ENCODE results near the gene IL6. TPM values are rescaled to one million over a fixed set of nuclear protein-coding genes. Genes with fewer than 3 reads are reported as not detected.
"Not testable (repeated sequence)": the region's sequence is repeated elsewhere in the genome, so short reads cannot be mapped to it uniquely, and the experiment has no call there.

The IL6 gene
- total and polyA plus RNA-seq, 9 of the 15 experiments (the other 6 are each of a cell fraction or from before 2014, with no cell fraction given) = 0.76 to 2.9 (median 1.5) TPM

DNA sequence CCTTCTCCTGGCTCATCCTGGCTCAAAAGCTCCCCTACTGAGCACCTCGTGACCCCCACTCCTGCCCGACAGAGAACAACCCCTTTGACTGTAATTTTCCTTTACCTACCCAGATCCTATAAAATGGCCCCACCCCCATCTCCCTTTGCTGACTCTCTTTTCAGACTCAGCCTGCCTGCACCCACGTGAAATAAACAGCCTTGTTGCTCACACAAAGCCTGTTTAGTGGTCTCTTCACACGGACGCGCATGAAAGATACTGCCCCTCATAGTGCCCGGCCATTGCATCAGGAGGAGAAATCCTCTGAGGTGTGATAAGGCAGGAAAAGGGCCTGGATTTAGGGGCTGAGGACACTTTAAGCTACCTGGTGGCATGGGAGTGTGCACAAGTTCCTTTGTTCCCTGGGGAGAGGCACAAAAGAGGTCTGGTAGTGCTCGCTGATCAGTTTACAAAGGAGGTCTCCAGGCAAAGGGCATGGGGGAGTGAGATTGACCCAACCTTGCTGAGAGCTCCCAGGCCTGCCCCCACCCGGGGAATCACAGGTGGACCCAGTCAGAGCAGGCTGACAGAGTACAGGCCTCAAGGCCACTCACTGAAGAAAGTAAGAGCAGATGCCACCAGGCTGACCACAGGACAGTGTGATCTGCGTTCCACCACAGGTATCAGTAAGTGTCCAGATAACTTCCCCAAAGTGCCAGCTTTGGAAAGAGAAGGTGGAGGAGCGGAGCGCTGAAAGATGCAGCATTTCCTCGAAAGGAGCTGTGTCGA is 17.8 kb upstream of the IL6 start (continued):
- TF ChIP-seq ZBTB11 (CRISPR knock-in tag; IDR thresholded peaks at IDR 0.05) (0 out of 6 replicates have a peak, but pooled peaks of 1 of the 3 experiments have one; percentile 37), ATF3 (IDR thresholded peaks at IDR 0.05) (peak; percentile 34; the same call in 1 of the 2 replicates), ZNF165 (CRISPR knock-in tag; IDR thresholded peaks at IDR 0.05; ENCODE audit: borderline replicate concordance) (peak; percentile 37; the same call in 1 of the 2 replicates), ZNF76 (CRISPR knock-in tag; IDR thresholded peaks at IDR 0.05; ENCODE audit: borderline replicate concordance) (peak; percentile 11; the same call in 1 of the 2 replicates)
- TF ChIP-seq, protein P1, sequence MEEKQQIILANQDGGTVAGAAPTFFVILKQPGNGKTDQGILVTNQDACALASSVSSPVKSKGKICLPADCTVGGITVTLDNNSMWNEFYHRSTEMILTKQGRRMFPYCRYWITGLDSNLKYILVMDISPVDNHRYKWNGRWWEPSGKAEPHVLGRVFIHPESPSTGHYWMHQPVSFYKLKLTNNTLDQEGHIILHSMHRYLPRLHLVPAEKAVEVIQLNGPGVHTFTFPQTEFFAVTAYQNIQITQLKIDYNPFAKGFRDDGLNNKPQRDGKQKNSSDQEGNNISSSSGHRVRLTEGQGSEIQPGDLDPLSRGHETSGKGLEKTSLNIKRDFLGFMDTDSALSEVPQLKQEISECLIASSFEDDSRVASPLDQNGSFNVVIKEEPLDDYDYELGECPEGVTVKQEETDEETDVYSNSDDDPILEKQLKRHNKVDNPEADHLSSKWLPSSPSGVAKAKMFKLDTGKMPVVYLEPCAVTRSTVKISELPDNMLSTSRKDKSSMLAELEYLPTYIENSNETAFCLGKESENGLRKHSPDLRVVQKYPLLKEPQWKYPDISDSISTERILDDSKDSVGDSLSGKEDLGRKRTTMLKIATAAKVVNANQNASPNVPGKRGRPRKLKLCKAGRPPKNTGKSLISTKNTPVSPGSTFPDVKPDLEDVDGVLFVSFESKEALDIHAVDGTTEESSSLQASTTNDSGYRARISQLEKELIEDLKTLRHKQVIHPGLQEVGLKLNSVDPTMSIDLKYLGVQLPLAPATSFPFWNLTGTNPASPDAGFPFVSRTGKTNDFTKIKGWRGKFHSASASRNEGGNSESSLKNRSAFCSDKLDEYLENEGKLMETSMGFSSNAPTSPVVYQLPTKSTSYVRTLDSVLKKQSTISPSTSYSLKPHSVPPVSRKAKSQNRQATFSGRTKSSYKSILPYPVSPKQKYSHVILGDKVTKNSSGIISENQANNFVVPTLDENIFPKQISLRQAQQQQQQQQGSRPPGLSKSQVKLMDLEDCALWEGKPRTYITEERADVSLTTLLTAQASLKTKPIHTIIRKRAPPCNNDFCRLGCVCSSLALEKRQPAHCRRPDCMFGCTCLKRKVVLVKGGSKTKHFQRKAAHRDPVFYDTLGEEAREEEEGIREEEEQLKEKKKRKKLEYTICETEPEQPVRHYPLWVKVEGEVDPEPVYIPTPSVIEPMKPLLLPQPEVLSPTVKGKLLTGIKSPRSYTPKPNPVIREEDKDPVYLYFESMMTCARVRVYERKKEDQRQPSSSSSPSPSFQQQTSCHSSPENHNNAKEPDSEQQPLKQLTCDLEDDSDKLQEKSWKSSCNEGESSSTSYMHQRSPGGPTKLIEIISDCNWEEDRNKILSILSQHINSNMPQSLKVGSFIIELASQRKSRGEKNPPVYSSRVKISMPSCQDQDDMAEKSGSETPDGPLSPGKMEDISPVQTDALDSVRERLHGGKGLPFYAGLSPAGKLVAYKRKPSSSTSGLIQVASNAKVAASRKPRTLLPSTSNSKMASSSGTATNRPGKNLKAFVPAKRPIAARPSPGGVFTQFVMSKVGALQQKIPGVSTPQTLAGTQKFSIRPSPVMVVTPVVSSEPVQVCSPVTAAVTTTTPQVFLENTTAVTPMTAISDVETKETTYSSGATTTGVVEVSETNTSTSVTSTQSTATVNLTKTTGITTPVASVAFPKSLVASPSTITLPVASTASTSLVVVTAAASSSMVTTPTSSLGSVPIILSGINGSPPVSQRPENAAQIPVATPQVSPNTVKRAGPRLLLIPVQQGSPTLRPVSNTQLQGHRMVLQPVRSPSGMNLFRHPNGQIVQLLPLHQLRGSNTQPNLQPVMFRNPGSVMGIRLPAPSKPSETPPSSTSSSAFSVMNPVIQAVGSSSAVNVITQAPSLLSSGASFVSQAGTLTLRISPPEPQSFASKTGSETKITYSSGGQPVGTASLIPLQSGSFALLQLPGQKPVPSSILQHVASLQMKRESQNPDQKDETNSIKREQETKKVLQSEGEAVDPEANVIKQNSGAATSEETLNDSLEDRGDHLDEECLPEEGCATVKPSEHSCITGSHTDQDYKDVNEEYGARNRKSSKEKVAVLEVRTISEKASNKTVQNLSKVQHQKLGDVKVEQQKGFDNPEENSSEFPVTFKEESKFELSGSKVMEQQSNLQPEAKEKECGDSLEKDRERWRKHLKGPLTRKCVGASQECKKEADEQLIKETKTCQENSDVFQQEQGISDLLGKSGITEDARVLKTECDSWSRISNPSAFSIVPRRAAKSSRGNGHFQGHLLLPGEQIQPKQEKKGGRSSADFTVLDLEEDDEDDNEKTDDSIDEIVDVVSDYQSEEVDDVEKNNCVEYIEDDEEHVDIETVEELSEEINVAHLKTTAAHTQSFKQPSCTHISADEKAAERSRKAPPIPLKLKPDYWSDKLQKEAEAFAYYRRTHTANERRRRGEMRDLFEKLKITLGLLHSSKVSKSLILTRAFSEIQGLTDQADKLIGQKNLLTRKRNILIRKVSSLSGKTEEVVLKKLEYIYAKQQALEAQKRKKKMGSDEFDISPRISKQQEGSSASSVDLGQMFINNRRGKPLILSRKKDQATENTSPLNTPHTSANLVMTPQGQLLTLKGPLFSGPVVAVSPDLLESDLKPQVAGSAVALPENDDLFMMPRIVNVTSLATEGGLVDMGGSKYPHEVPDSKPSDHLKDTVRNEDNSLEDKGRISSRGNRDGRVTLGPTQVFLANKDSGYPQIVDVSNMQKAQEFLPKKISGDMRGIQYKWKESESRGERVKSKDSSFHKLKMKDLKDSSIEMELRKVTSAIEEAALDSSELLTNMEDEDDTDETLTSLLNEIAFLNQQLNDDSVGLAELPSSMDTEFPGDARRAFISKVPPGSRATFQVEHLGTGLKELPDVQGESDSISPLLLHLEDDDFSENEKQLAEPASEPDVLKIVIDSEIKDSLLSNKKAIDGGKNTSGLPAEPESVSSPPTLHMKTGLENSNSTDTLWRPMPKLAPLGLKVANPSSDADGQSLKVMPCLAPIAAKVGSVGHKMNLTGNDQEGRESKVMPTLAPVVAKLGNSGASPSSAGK (IDR thresholded peaks at IDR 0.05) = peak; percentile 59
- not testable (repeated sequence) for TF ChIP-seq ATF3 (CRISPR knock-in tag; conservative IDR thresholded peaks at IDR 0.05)
- TF ChIP-seq, protein P2, sequence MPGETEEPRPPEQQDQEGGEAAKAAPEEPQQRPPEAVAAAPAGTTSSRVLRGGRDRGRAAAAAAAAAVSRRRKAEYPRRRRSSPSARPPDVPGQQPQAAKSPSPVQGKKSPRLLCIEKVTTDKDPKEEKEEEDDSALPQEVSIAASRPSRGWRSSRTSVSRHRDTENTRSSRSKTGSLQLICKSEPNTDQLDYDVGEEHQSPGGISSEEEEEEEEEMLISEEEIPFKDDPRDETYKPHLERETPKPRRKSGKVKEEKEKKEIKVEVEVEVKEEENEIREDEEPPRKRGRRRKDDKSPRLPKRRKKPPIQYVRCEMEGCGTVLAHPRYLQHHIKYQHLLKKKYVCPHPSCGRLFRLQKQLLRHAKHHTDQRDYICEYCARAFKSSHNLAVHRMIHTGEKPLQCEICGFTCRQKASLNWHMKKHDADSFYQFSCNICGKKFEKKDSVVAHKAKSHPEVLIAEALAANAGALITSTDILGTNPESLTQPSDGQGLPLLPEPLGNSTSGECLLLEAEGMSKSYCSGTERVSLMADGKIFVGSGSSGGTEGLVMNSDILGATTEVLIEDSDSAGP (CRISPR knock-in tag; IDR thresholded peaks at IDR 0.05) = peak; percentile 26; the same call in 1 of the 2 replicates
